Testis (tissue), 2 donors: ENCODE measurements around the gene LMX1A.

Source experiments
- CTCF ChIP-seq, 3 experiments: fragments of 450-650 bp in 2 of 3; fragments of 200-600 bp in 1 of 3; sonication (generic) in 1 of 3; IDR thresholded peaks; one replicate each; pipeline ENCODE4 v1.5.1; 2016 to 2019; ENCODE audit warnings: antibody characterized with exemption in 3 of 3, mild to moderate bottlenecking in 2 of 3, moderate library complexity in 1 of 3
- POLR2A ChIP-seq: fragments of 450-650 bp; IDR thresholded peaks from one replicate; pipeline ENCODE4 v1.6.1; 2017; ENCODE audit warnings: antibody characterized with exemption, mild to moderate bottlenecking, moderate library complexity

- no peak for TF ChIP-seq CTCF (IDR thresholded peaks at IDR 0.05)
- TF ChIP-seq POLR2A: no peak
These were observed 182.0 kb downstream of the LMX1A start for GRCh38 chr1:165174491-165174890.
